GM18507 (cell line): ENCODE measurements around the gene ASXL2.

Experiments used
- DNase-seq: peaks from one replicate; pipeline ENCODE4 v3.0.0; 2011; ENCODE audit warnings: low read depth; ENCODE audit not compliant: insufficient read length; ENCODE audit errors: extremely low spot score
- FAIRE-seq: peaks from 2 replicates; lab custom pipeline; 2011; peaks lifted over from hg19 to GRCh38; lab: Jason Lieb, UNC

The ASXL2 gene

GRCh38 chr2:25756536-25756935, 121.8 kb downstream of the ASXL2 start:
- no peak for FAIRE-seq
- DNase-seq: no peak

- FAIRE-seq (no peak), DNase-seq (no peak)
These were observed 128.6 kb downstream of the ASXL2 start for GRCh38 chr2:25749676-25750075.

- DNase-seq (no peak), FAIRE-seq (no peak)
These were observed 134.2 kb downstream of the ASXL2 start for GRCh38 chr2:25744055-25744454.

GRCh38 chr2:25743132-25743830, 135.0 kb downstream of the ASXL2 start:
- FAIRE-seq: peak; percentile 31

GRCh38 chr2:25742501-25742900, 135.8 kb downstream of the ASXL2 start:
- DNase-seq (no peak), FAIRE-seq (no peak)

More at GRCh38 chr2:25743132-25743830, 135.0 kb downstream of the ASXL2 start:
- no peak for DNase-seq

- DNase-seq: no peak
These were observed 137.4 kb downstream of the ASXL2 start for GRCh38 chr2:25740810-25741381.

GRCh38 chr2:25738383-25739343, 139.6 kb downstream of the ASXL2 start:
- FAIRE-seq: peak; percentile 33

More at GRCh38 chr2:25740810-25741381, 137.4 kb downstream of the ASXL2 start:
- FAIRE-seq: no peak

GRCh38 chr2:25736899-25737515, 141.3 kb downstream of the ASXL2 start:
- DNase-seq (no peak), FAIRE-seq (no peak)

More at GRCh38 chr2:25738383-25739343, 139.6 kb downstream of the ASXL2 start:
- DNase-seq: no peak

- FAIRE-seq: no peak
- DNase-seq: no peak
These were observed 142.5 kb downstream of the ASXL2 start for GRCh38 chr2:25735835-25736234.

- DNase-seq (no peak), FAIRE-seq (no peak)
These were observed 149.7 kb downstream of the ASXL2 start for GRCh38 chr2:25728559-25728958.

GRCh38 chr2:25726522-25726921, 151.8 kb downstream of the ASXL2 start:
- FAIRE-seq (no peak), DNase-seq (no peak)

- no peak for DNase-seq
- no peak for FAIRE-seq
These were observed 152.4 kb downstream of the ASXL2 start for GRCh38 chr2:25725877-25726276.

GRCh38 chr2:25724756-25725155, 153.5 kb downstream of the ASXL2 start:
- DNase-seq (no peak), FAIRE-seq (no peak)

- FAIRE-seq: no peak
- DNase-seq: no peak
These were observed 156.1 kb downstream of the ASXL2 start for GRCh38 chr2:25722224-25722623.

- no peak for DNase-seq
- no peak for FAIRE-seq
These were observed 157.7 kb downstream of the ASXL2 start for GRCh38 chr2:25720575-25720974.

- FAIRE-seq: no peak
These were observed 163.5 kb downstream of the ASXL2 start for GRCh38 chr2:25714740-25715139.

GRCh38 chr2:25712455-25712854, 165.8 kb downstream of the ASXL2 start:
- no peak for DNase-seq
- peak; percentile 51 for FAIRE-seq

More at GRCh38 chr2:25714740-25715139, 163.5 kb downstream of the ASXL2 start:
- no peak for DNase-seq

- DNase-seq (no peak), FAIRE-seq (peak; percentile 41)
These were observed 166.5 kb downstream of the ASXL2 start for GRCh38 chr2:25711675-25712354.

- FAIRE-seq (no peak), DNase-seq (no peak)
These were observed 167.5 kb downstream of the ASXL2 start for GRCh38 chr2:25710750-25711149.
